GM18526 (cell line): ENCODE results near the gene EGLN1.

Experiments used
- POLR2A ChIP-seq: IDR thresholded peaks from 3 replicates; pipeline ENCODE4 v1.6.1; 2011; ENCODE audit not compliant: insufficient read length; ENCODE audit errors: extremely low read depth

EGLN1 gene

GRCh38 chr1:231384696-231385415 lies 37.2 kb downstream of the EGLN1 start:
- no peak for TF ChIP-seq POLR2A

GRCh38 chr1:231383159-231383860 lies 38.8 kb downstream of the EGLN1 start:
- TF ChIP-seq POLR2A, result no peak

- TF ChIP-seq POLR2A, result no peak
These were observed 39.7 kb downstream of the EGLN1 start for GRCh38 chr1:231382426-231382825.

- TF ChIP-seq POLR2A, result no peak
These were observed 40.4 kb downstream of the EGLN1 start for GRCh38 chr1:231381729-231382128.

GRCh38 chr1:231376875-231377549 lies 45.1 kb downstream of the EGLN1 start:
- TF ChIP-seq POLR2A, result no peak

GRCh38 chr1:231376101-231376500 lies 46.0 kb downstream of the EGLN1 start:
- no peak for TF ChIP-seq POLR2A

GRCh38 chr1:231374394-231374793 lies 47.7 kb downstream of the EGLN1 start:
- no peak for TF ChIP-seq POLR2A

GRCh38 chr1:231372501-231372900 lies 49.6 kb downstream of the EGLN1 start:
- no peak for TF ChIP-seq POLR2A

GRCh38 chr1:231369282-231369681 lies 52.8 kb downstream of the EGLN1 start:
- TF ChIP-seq POLR2A, result no peak

GRCh38 chr1:231364192-231364591 lies 57.9 kb downstream of the EGLN1 start:
- TF ChIP-seq POLR2A, result no peak

- no peak for TF ChIP-seq POLR2A
These were observed 58.5 kb downstream of the EGLN1 start for GRCh38 chr1:231363624-231364023.

GRCh38 chr1:231362325-231362724 lies 59.8 kb downstream of the EGLN1 start:
- TF ChIP-seq POLR2A, result no peak

GRCh38 chr1:231359113-231359512 lies 63.0 kb downstream of the EGLN1 start:
- no peak for TF ChIP-seq POLR2A

- TF ChIP-seq POLR2A, result no peak
These were observed 64.2 kb downstream of the EGLN1 start for GRCh38 chr1:231357831-231358354.

GRCh38 chr1:231357187-231357772 lies 64.8 kb downstream of the EGLN1 start:
- no peak for TF ChIP-seq POLR2A
